HUES64 (cell line): ENCODE measurements around the gene TNNI3.

Source experiments
- H3K27ac ChIP-seq: 2 replicates; pipeline ENCODE4 v1.7.0; 2013; ENCODE audit warnings: low read depth, low read length, inconsistent platforms
- H3K27me3 ChIP-seq: 2 replicates; pipeline ENCODE4 v1.6.1; 2013; ENCODE audit warnings: mild to moderate bottlenecking, low read length; ENCODE audit not compliant: insufficient read depth
- H3K36me3 ChIP-seq: 2 replicates; pipeline ENCODE4 v1.6.1; 2013; ENCODE audit warnings: mild to moderate bottlenecking, low read length; ENCODE audit not compliant: insufficient read depth
- H3K4me1 ChIP-seq: 2 replicates; pipeline ENCODE4 v1.6.1; 2013; ENCODE audit warnings: mild to moderate bottlenecking, low read length, moderate library complexity; ENCODE audit not compliant: insufficient read depth
- H3K4me3 ChIP-seq: 2 replicates; pipeline ENCODE4 v1.5.1; 2013; ENCODE audit warnings: mild to moderate bottlenecking, low read length, moderate library complexity
- H3K9ac ChIP-seq: 2 replicates; pipeline ENCODE4 v1.6.1; 2013; ENCODE audit warnings: mild to moderate bottlenecking, low read depth, low read length
- H3K9me3 ChIP-seq: 2 replicates; pipeline ENCODE4 v1.6.1; 2013; ENCODE audit warnings: low read depth, low read length; ENCODE audit not compliant: insufficient read depth
- WGBS: fragments of 150-250, 120-280 bp; methylation state at CpG from one replicate; pipeline ENCODE4 v1.1.7; 2013; ENCODE audit warnings: missing lambda C conversion rate; 5-methylcytosine and 5-hydroxymethylcytosine counted together

Gene TNNI3

DNA sequence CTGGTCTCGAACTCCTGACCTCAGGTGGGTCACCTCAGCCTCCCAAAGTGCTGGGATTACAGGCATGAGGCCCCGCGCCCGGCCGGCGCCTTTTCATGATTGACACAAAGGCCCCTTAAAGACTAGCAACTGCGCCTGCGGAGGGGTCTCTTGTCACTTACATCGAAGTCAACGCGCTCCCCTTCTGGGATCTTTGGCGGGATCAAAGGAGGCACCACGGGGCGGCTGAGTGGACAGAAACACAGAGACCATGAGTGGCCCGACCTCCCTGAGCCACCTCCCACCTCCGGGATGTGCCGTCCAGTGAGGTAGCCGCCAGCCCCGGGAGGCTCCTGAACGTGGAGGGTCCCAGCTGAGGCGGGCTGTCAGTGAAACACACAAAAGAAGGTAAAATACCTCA, 15.8 kb downstream of the TNNI3 start:
- Histone ChIP-seq H3K36me3 (peaks cover 13% of the 10 kb centered on the region; the same call in 1 of the 2 replicates), H3K27me3 (no peaks in the 10 kb centered on the region)

DNA sequence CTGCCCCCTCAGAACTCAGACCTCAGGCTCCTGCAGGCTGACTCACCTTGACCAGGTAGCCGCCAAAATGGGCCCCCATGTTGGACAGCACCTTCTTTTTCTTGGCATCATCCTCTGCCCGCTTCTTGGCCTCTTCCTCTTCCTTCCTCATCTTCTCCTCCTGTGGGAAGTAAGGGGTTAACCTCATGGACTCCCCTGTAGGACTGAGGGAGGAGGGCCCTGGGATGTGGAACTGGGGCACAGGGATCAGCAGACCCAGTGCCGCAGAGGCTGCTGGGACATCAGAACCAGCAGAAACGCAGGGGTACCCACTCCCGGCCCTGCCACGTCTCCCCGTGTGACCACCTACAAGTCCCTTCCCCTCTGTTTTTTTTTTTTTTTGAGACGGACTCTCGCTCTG, 19.6 kb downstream of the TNNI3 start:
- WGBS, result 66% methylated on average over 9 of the region's 9 CpGs

More for the DNA sequence above, 15.8 kb downstream of the TNNI3 start:
- 28% methylated on average over 21 of the region's 21 CpGs for WGBS
- Histone ChIP-seq H3K27ac (no peak overlapping the region; the same call in 1 of the 2 replicates), H3K4me1 (peaks cover 3% of the 10 kb centered on the region; the same call in 1 of the 2 replicates), H3K9ac (no peak overlapping the region), H3K4me3 (peak overlapping the region; percentile 20; the same call in 1 of the 2 replicates), H3K9me3 (no peaks in the 10 kb centered on the region)

DNA sequence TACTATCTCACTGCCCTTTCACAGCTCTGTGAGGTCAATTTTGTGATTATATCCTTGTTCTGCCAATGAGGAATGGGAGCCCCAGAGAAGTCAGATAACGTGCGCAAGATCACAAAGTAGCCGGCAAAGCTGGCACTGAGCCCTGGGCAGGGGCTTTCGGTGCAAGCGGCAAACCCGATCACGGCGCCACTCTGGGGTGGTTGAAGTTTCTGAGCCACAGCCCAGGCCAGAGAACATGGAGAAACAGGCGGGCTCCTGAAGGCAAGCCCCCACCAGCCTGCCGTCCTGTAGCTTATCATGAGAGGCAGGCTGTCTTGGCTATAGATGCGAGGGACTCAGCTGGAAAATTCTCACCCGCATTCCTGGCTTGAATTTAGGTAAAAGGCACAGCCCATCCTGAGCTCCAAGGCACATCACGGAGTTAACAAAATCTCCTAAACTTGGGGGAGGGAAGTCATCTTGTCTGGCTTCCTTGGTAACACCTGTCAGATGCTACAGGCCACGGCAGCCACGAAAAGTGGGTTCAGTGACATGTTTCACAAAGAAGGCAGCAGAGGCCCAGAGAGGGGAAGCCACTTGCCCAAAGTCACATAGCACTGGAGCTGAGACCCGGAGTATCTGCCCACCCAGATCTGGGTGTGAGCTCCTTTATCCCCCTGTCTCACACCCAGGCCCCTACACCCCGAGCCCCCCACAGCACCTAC, 21.0 kb downstream of the TNNI3 start:
- 96% methylated on average over 17 of the region's 17 CpGs for WGBS
- Histone ChIP-seq H3K36me3 (peaks cover 30% of the 10 kb centered on the region), H3K9ac (no peak overlapping the region), H3K27ac (no peak overlapping the region), H3K4me3 (no peak overlapping the region), H3K9me3 (no peaks in the 10 kb centered on the region), H3K4me1 (peaks cover 3% of the 10 kb centered on the region; the same call in 1 of the 2 replicates), H3K27me3 (no peaks in the 10 kb centered on the region)

More for the DNA sequence above, 19.6 kb downstream of the TNNI3 start:
- H3K9me3 ChIP-seq, result no peaks in the 10 kb centered on the region
- H3K4me1 ChIP-seq, result peaks cover 3% of the 10 kb centered on the region; the same call in 1 of the 2 replicates
- H3K4me3 ChIP-seq, result no peak overlapping the region
- peaks cover 26% of the 10 kb centered on the region for H3K36me3 ChIP-seq
- no peak overlapping the region for H3K27ac ChIP-seq
- H3K27me3 ChIP-seq, result no peaks in the 10 kb centered on the region
- no peak overlapping the region for H3K9ac ChIP-seq

DNA sequence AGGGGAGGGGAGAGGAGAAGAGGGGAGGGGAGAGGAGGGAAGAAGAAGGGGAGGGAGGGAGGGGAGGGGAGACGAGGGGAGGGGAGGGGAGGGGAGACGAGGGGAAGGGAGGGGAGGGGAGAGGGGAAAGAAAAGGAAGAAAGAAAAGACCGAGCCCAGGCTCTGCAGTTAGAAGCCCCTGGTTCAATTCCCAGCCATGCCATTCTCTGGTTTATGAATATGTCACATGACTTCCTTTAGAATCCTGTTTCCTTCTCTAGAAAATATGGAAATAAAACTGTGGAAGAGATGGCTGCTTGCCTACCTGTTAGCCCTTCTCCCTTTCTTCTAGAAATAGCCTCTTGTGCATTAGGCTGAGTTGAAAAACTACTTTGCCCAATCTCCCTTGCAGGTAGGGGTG, 22.8 kb downstream of the TNNI3 start:
- Histone ChIP-seq H3K36me3 (peaks cover 30% of the 10 kb centered on the region), H3K4me1 (no peaks in the 10 kb centered on the region), H3K27ac (no peak overlapping the region), H3K4me3 (no peak overlapping the region), H3K27me3 (no peaks in the 10 kb centered on the region), H3K9me3 (no peaks in the 10 kb centered on the region), H3K9ac (no peak overlapping the region)
- WGBS, result 57% methylated on average over 1 of the region's 3 CpGs

DNA sequence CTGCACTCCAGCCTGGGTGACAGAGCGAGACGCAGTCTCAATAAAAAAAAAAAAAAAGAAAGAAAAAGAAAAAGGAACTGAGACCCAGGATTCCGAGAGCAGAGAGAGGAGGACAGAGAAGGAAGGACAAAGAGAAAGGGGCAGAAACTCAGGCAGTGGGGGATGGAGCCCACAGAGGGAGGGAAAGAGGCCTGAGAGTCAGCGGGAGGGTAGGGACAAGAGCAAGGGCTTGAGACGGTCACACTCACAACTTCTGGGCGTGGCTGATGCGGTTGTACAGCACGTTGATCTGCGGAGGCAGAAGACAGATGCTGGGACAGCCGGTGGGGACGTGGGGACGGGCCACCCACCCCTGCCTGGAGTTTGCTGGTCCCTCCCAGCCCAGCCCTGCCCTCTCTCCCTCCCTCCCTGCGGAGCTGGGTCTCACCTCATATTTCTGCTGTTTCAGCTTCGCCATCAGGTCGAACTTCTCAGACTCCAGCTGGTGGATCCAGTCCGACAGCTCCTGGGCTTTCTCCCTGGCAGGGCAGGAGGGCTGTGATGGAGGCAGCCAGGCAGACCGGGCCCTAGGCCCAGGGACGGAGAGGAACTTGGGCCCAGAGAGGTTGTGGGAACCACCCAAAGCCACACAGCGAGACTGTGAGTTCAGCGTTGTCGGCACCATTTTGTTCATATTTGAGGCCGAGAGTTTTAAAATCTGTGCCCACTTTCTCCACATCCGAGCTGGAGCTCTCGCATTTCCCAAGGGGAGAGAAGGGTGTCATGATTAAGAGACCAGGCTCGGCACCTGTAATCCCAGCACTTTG, 23.7 kb downstream of the TNNI3 start:
- no peak overlapping the region for H3K4me3 ChIP-seq
- H3K27ac ChIP-seq, result peak overlapping the region; percentile 35; the same call in 1 of the 2 replicates
- H3K9ac ChIP-seq, result no peak overlapping the region
- H3K27me3 ChIP-seq, result no peaks in the 10 kb centered on the region
- no peaks in the 10 kb centered on the region for H3K4me1 ChIP-seq
- peaks cover 26% of the 10 kb centered on the region for H3K36me3 ChIP-seq
- 87% methylated on average over 25 of the region's 25 CpGs for WGBS
- no peaks in the 10 kb centered on the region for H3K9me3 ChIP-seq

DNA sequence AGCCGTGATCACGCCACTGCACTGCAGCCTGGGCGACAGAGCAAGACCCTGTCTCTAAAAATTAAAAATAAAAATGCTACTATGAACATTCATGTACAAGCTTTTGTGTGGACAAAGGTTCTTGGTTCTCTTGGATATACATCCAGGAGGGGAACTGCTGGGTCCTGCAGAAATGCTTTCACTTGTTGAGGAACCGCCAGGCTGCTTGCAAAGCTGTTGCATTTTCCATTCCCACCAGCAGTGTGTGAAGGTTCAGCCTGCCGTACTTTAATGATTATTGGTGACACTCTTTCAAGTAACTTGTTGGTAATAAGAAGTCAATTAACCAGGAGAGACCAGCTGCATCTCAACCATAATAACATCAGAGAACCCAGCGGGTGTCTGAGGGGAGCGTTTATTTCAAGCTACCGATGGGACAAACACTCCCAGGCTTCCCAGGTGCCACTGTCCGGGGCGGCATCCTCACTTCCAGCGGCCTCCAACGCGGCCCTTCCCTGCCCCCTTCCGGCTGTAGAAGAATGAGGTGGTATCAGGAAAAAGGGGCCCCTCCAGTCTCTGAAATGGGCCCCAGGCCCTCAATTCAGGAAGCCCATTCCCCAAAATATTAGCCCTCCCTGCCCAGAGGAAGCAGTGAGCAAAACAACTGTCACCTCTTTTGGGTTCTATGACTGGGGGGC, 24.9 kb downstream of the TNNI3 start:
- 85% methylated on average over 14 of the region's 14 CpGs for WGBS
- H3K4me3 ChIP-seq, result no peak overlapping the region
- no peaks in the 10 kb centered on the region for H3K4me1 ChIP-seq
- H3K36me3 ChIP-seq, result peaks cover 26% of the 10 kb centered on the region
- no peaks in the 10 kb centered on the region for H3K27me3 ChIP-seq
- no peaks in the 10 kb centered on the region for H3K9me3 ChIP-seq
- no peak overlapping the region for H3K27ac ChIP-seq
- H3K9ac ChIP-seq, result no peak overlapping the region

DNA sequence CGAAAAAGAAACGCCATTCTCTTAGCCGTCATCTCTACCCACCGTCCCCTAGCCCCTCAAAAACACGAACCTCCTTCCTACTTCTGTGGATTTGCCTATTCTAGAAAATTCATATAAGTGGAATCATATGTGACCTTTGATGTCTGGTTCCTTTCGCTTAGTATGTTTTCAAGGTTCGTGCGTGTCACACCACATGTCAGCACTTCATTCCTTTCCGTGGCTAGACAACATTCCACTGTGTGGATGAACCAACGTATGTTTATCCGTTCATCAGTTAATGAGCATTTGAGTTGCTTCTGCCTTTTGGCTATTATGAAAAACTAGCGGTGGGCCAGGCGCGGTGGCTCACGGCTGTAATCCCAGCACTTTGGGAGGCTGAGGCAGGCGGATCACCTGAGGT, 26.1 kb downstream of the TNNI3 start:
- H3K9me3 ChIP-seq, result no peaks in the 10 kb centered on the region
- H3K27ac ChIP-seq, result no peak overlapping the region
- no peaks in the 10 kb centered on the region for H3K27me3 ChIP-seq
- no peaks in the 10 kb centered on the region for H3K4me1 ChIP-seq
- no peak overlapping the region for H3K4me3 ChIP-seq
- WGBS, result 95% methylated on average over 16 of the region's 16 CpGs
- peaks cover 23% of the 10 kb centered on the region for H3K36me3 ChIP-seq
- H3K9ac ChIP-seq, result no peak overlapping the region

- Histone ChIP-seq H3K9ac (peak overlapping the region; percentile 56), H3K27ac (no peak overlapping the region), H3K9me3 (no peaks in the 10 kb centered on the region), H3K4me1 (peaks cover 6% of the 10 kb centered on the region; the same call in 1 of the 2 replicates), H3K4me3 (peak overlapping the region; percentile 82), H3K27me3 (no peaks in the 10 kb centered on the region), H3K36me3 (no peaks in the 10 kb centered on the region)
- WGBS, result 93% methylated on average over 14 of the region's 14 CpGs
Observed at GRCh38 chr19:55119053-55119452, 38.5 kb downstream of the TNNI3 start.

DNA sequence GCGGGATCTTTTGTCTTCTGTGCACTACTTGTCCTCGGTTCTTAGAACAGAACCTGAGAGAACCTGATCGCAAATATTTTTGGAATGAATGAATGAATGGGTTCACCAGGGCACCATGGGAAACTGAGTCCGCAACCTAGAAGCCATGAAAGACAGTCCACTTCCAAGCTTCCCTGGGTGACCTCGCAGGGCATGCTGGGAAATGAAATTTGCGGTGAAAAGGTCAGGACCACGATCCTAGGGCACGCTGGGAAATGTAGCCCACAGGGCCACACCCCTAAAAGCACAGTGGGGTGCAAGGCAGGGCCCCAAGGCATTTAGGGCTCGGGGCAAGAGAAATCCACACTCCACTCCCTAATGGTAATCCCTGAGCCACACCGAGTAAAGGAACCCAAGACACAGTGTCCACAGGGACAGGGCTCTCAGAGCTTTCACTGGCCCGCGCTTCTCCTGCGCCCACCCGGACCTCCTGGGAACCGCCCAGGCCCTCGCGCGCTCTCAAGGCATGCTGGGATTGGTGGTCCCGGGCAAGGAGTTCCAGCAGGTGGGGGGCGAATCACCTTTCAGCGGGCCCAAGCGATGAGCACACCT, 39.0 kb downstream of the TNNI3 start:
- Histone ChIP-seq H3K9ac (peak overlapping the region; percentile 69), H3K36me3 (no peaks in the 10 kb centered on the region), H3K4me1 (peaks cover 6% of the 10 kb centered on the region; the same call in 1 of the 2 replicates), H3K9me3 (no peaks in the 10 kb centered on the region), H3K4me3 (peak overlapping the region; percentile 82), H3K27me3 (no peaks in the 10 kb centered on the region), H3K27ac (peak overlapping the region; percentile 39; the same call in 1 of the 2 replicates)
- whole genome bisulfite sequencing, result 66% methylated on average over 22 of the region's 22 CpGs

DNA sequence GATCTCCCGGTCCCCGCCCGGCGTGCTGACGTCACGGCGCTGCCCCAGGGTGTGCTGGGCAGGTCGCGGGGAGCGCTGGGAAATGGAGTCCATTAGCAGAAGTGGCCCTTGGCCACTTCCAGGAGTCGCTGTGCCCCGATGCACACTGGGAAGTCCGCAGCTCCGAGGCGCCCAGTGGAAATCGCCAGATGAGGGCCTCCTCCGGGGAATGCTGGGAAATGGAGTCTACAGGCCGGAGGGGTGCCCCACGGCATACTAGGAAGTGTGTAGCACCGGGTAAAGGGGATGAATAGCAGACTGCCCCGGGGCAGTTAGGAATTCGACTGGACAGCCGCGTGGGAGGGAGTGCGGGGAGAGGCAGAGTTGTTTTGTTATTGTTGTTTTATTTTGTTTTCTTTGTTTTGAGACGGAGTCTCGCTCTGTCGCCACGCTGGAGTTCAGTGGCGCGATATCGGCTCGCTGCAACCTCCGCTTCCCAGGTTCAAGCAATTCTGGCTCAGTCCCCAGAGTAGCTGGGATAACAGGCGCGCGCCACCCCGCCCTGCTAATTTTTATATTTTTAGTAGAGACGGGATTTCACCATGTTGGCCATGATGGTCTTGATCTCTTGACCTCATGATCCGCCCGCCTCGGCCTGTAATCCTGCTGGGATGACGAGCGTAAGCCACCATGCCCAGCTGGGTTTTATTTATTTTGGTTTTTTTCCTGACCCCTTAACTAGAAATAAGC, 39.7 kb downstream of the TNNI3 start:
- H3K4me1 ChIP-seq, result peaks cover 13% of the 10 kb centered on the region; the same call in 1 of the 2 replicates
- no peaks in the 10 kb centered on the region for H3K9me3 ChIP-seq
- no peaks in the 10 kb centered on the region for H3K36me3 ChIP-seq
- no peaks in the 10 kb centered on the region for H3K27me3 ChIP-seq
- WGBS, result 25% methylated on average over 44 of the region's 44 CpGs
- peak overlapping the region; percentile 82 for H3K4me3 ChIP-seq
- peak overlapping the region; percentile 69 for H3K9ac ChIP-seq
- H3K27ac ChIP-seq, result peak overlapping the region; percentile 39; the same call in 1 of the 2 replicates
